Astrocyte (in vitro differentiated cells and primary cell): ENCODE measurements around the gene SH3D21. TPM values are rescaled to one million over a fixed set of nuclear protein-coding genes. Genes with fewer than 3 reads are reported as not detected.

ENCODE experiments used
- DNase-seq: peaks from one replicate; pipeline ENCODE4 v3.0.0-alpha.2; 2010; ENCODE audit warnings: low read depth
- FAIRE-seq: peaks from 2 replicates; lab custom pipeline; 2011; peaks lifted over from hg19 to GRCh38; lab: Jason Lieb, UNC
- H2AFZ ChIP-seq: 2 replicates; pipeline ENCODE4 v1.6.0; 2012; ENCODE audit warnings: low read depth, low read length, inconsistent platforms
- H3K27ac ChIP-seq: 2 replicates; pipeline ENCODE4 v1.5.1; 2011; ENCODE audit warnings: low read depth, low read length, inconsistent platforms
- H3K27me3 ChIP-seq: 2 replicates; pipeline ENCODE4 v1.6.0; 2011; ENCODE audit warnings: low read length, inconsistent platforms; ENCODE audit not compliant: insufficient read depth
- H3K36me3 ChIP-seq: 2 replicates; pipeline ENCODE4 v1.5.1; 2011; ENCODE audit warnings: low read length, inconsistent platforms; ENCODE audit not compliant: insufficient read depth
- H3K4me1 ChIP-seq: 2 replicates; pipeline ENCODE4 v1.5.1; 2011; ENCODE audit warnings: low read length, inconsistent platforms; ENCODE audit not compliant: insufficient read depth
- H3K4me2 ChIP-seq: 2 replicates; pipeline ENCODE4 v1.6.0; 2012; ENCODE audit warnings: low read length, inconsistent platforms
- H3K4me3 ChIP-seq: 2 replicates; pipeline ENCODE4 v1.5.1; 2011; ENCODE audit warnings: low read depth, mild to moderate bottlenecking, low read length, inconsistent platforms; ENCODE audit not compliant: insufficient read depth
- H3K79me2 ChIP-seq: 2 replicates; pipeline ENCODE4 v1.6.0; 2012; ENCODE audit warnings: mild to moderate bottlenecking, low read length, inconsistent platforms; ENCODE audit not compliant: insufficient read depth
- H3K9ac ChIP-seq: 2 replicates; pipeline ENCODE4 v1.6.0; 2012; ENCODE audit warnings: mild to moderate bottlenecking, low read length, inconsistent platforms
- H3K9me3 ChIP-seq: 2 replicates; pipeline ENCODE4 v1.5.1; 2012; ENCODE audit warnings: low read depth, mild to moderate bottlenecking, low read length, inconsistent platforms; ENCODE audit not compliant: insufficient read depth
- H4K20me1 ChIP-seq: 2 replicates; pipeline ENCODE4 v1.6.0; 2012; ENCODE audit warnings: low read length, inconsistent platforms; ENCODE audit not compliant: insufficient read depth
- H3K27ac Mint-ChIP-seq: one replicate; pipeline ENCODE4 v1.8.0; 2021; ENCODE audit warnings: mild to moderate bottlenecking, mixed read lengths; ENCODE audit not compliant: unreplicated experiment
- H3K27me3 Mint-ChIP-seq: one replicate; pipeline ENCODE4 v1.8.0; 2021; ENCODE audit warnings: low read depth, mixed read lengths; ENCODE audit not compliant: unreplicated experiment
- H3K36me3 Mint-ChIP-seq: one replicate; pipeline ENCODE4 v1.8.0; 2021; ENCODE audit warnings: low read depth, mixed read lengths; ENCODE audit not compliant: unreplicated experiment
- H3K4me1 Mint-ChIP-seq: one replicate; pipeline ENCODE4 v1.8.0; 2021; ENCODE audit warnings: low read depth, mixed read lengths; ENCODE audit not compliant: unreplicated experiment
- H3K4me3 Mint-ChIP-seq: one replicate; pipeline ENCODE4 v1.8.0; 2021; ENCODE audit warnings: mild to moderate bottlenecking, moderate library complexity, mixed read lengths; ENCODE audit not compliant: unreplicated experiment
- H3K9me3 Mint-ChIP-seq: one replicate; pipeline ENCODE4 v1.8.0; 2021; ENCODE audit warnings: mild to moderate bottlenecking, mixed read lengths; ENCODE audit not compliant: unreplicated experiment
- EZH2 ChIP-seq: IDR thresholded peaks from 2 replicates; pipeline ENCODE4 v1.6.1; 2012; ENCODE audit warnings: mild to moderate bottlenecking, low read length, inconsistent platforms; ENCODE audit not compliant: insufficient read depth
- total RNA-seq: library from RNA; stranded (reverse); gene quantifications from 2 replicates; pipeline ENCODE4 v1.2.1, GENCODE V29; 2021
- TF ChIP-seq, protein P1 (sequence below): IDR thresholded peaks from 2 replicates; pipeline ENCODE4 v1.5.1; 2011; ENCODE audit warnings: low read depth, mild to moderate bottlenecking, inconsistent platforms, low read length, moderate library complexity; ENCODE audit not compliant: insufficient read depth

The SH3D21 gene
- total RNA-seq, 1 donor from 2014 or later = 13.6 TPM

- Mint-ChIP-seq H3K9me3 (no peaks in the 10 kb centered on the region), H3K27ac (peak overlapping the region; percentile 20), H3K27me3 (no peaks in the 10 kb centered on the region), H3K36me3 (peaks cover 3% of the 10 kb centered on the region), H3K4me1 (peaks cover 20% of the 10 kb centered on the region), H3K4me3 (no peak overlapping the region)
- H2AFZ ChIP-seq = no peak overlapping the region
- FAIRE-seq (no peak), DNase-seq (no peak)
- TF ChIP-seq, protein P1, sequence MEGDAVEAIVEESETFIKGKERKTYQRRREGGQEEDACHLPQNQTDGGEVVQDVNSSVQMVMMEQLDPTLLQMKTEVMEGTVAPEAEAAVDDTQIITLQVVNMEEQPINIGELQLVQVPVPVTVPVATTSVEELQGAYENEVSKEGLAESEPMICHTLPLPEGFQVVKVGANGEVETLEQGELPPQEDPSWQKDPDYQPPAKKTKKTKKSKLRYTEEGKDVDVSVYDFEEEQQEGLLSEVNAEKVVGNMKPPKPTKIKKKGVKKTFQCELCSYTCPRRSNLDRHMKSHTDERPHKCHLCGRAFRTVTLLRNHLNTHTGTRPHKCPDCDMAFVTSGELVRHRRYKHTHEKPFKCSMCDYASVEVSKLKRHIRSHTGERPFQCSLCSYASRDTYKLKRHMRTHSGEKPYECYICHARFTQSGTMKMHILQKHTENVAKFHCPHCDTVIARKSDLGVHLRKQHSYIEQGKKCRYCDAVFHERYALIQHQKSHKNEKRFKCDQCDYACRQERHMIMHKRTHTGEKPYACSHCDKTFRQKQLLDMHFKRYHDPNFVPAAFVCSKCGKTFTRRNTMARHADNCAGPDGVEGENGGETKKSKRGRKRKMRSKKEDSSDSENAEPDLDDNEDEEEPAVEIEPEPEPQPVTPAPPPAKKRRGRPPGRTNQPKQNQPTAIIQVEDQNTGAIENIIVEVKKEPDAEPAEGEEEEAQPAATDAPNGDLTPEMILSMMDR = no peak
- no peak for TF ChIP-seq EZH2
- H4K20me1 ChIP-seq = peaks cover 57% of the 10 kb centered on the region
- H3K4me3 ChIP-seq = no peak overlapping the region
- no peak overlapping the region for H3K4me2 ChIP-seq
- no peak overlapping the region for H3K9ac ChIP-seq
- no peak overlapping the region for H3K27ac ChIP-seq
- H3K9me3 ChIP-seq = no peaks in the 10 kb centered on the region
- H3K4me1 ChIP-seq = no peaks in the 10 kb centered on the region
- no peaks in the 10 kb centered on the region for H3K27me3 ChIP-seq
- H3K36me3 ChIP-seq = peaks cover 25% of the 10 kb centered on the region
- H3K79me2 ChIP-seq = peaks cover 72% of the 10 kb centered on the region
Observed at GRCh38 chr1:36279789-36280296, 26.3 kb upstream of the SH3D21 start.

GRCh38 chr1:36284061-36284460, 22.1 kb upstream of the SH3D21 start:
- Histone ChIP-seq H3K9ac (no peak overlapping the region), H2AFZ (no peak overlapping the region), H3K27me3 (no peaks in the 10 kb centered on the region), H3K4me1 (no peaks in the 10 kb centered on the region), H3K36me3 (peaks cover 51% of the 10 kb centered on the region), H3K27ac (no peak overlapping the region), H4K20me1 (peaks cover 71% of the 10 kb centered on the region), H3K9me3 (no peaks in the 10 kb centered on the region), H3K4me3 (no peak overlapping the region), H3K4me2 (no peak overlapping the region), H3K79me2 (peaks cover 85% of the 10 kb centered on the region)
- Mint-ChIP-seq H3K27ac (peak overlapping the region; percentile 34), H3K27me3 (no peaks in the 10 kb centered on the region), H3K4me3 (no peak overlapping the region), H3K36me3 (peaks cover 15% of the 10 kb centered on the region), H3K4me1 (peaks cover 26% of the 10 kb centered on the region), H3K9me3 (no peaks in the 10 kb centered on the region)
- DNase-seq (no peak), FAIRE-seq (no peak)
- TF ChIP-seq, protein P1 = no peak
- TF ChIP-seq EZH2 = no peak

GRCh38 chr1:36284517-36284916, 21.7 kb upstream of the SH3D21 start:
- Histone ChIP-seq H3K9me3 (no peaks in the 10 kb centered on the region), H3K79me2 (peaks cover 85% of the 10 kb centered on the region), H3K4me1 (no peaks in the 10 kb centered on the region), H3K4me3 (no peak overlapping the region), H3K36me3 (peaks cover 55% of the 10 kb centered on the region), H3K27me3 (no peaks in the 10 kb centered on the region), H3K9ac (no peak overlapping the region), H4K20me1 (peaks cover 74% of the 10 kb centered on the region), H2AFZ (no peak overlapping the region), H3K4me2 (no peak overlapping the region), H3K27ac (no peak overlapping the region)
- H3K4me1 Mint-ChIP-seq = peaks cover 26% of the 10 kb centered on the region
- DNase-seq = no peak
- TF ChIP-seq, protein P1 = no peak
- TF ChIP-seq EZH2 = no peak
- peaks cover 16% of the 10 kb centered on the region for H3K36me3 Mint-ChIP-seq
- FAIRE-seq = no peak
- H3K4me3 Mint-ChIP-seq = no peak overlapping the region
- peak overlapping the region; percentile 34 for H3K27ac Mint-ChIP-seq
- no peaks in the 10 kb centered on the region for H3K27me3 Mint-ChIP-seq
- H3K9me3 Mint-ChIP-seq = no peaks in the 10 kb centered on the region
